Neural cell (in vitro differentiated cells): ENCODE data around the gene SGO2.

Source experiments
- POLR2AphosphoS5 ChIP-seq: IDR thresholded peaks from 2 replicates; pipeline ENCODE4 v1.6.1; 2012
- RAD21 ChIP-seq: fragments of 450-650 bp; conservative IDR thresholded peaks from 2 replicates; pipeline ENCODE4 v1.6.1; 2014; ENCODE audit warnings: antibody characterized with exemption, mild to moderate bottlenecking, moderate library complexity
- TF ChIP-seq, protein P1 (sequence below): fragments of 450-650 bp; IDR thresholded peaks from 2 replicates; pipeline ENCODE4 v1.5.1; 2014; ENCODE audit warnings: antibody characterized with exemption, mild to moderate bottlenecking, moderate library complexity; ENCODE audit not compliant: poor library complexity, severe bottlenecking
- TF ChIP-seq, protein P2 (sequence below): IDR thresholded peaks from 2 replicates; pipeline ENCODE4 v1.6.1; 2012; ENCODE audit warnings: borderline replicate concordance

GRCh38 chr2:200502196-200502595 lies 23.8 kb upstream of the SGO2 start:
- TF ChIP-seq, protein P1, sequence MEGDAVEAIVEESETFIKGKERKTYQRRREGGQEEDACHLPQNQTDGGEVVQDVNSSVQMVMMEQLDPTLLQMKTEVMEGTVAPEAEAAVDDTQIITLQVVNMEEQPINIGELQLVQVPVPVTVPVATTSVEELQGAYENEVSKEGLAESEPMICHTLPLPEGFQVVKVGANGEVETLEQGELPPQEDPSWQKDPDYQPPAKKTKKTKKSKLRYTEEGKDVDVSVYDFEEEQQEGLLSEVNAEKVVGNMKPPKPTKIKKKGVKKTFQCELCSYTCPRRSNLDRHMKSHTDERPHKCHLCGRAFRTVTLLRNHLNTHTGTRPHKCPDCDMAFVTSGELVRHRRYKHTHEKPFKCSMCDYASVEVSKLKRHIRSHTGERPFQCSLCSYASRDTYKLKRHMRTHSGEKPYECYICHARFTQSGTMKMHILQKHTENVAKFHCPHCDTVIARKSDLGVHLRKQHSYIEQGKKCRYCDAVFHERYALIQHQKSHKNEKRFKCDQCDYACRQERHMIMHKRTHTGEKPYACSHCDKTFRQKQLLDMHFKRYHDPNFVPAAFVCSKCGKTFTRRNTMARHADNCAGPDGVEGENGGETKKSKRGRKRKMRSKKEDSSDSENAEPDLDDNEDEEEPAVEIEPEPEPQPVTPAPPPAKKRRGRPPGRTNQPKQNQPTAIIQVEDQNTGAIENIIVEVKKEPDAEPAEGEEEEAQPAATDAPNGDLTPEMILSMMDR: no peak
- TF ChIP-seq, protein P2, sequence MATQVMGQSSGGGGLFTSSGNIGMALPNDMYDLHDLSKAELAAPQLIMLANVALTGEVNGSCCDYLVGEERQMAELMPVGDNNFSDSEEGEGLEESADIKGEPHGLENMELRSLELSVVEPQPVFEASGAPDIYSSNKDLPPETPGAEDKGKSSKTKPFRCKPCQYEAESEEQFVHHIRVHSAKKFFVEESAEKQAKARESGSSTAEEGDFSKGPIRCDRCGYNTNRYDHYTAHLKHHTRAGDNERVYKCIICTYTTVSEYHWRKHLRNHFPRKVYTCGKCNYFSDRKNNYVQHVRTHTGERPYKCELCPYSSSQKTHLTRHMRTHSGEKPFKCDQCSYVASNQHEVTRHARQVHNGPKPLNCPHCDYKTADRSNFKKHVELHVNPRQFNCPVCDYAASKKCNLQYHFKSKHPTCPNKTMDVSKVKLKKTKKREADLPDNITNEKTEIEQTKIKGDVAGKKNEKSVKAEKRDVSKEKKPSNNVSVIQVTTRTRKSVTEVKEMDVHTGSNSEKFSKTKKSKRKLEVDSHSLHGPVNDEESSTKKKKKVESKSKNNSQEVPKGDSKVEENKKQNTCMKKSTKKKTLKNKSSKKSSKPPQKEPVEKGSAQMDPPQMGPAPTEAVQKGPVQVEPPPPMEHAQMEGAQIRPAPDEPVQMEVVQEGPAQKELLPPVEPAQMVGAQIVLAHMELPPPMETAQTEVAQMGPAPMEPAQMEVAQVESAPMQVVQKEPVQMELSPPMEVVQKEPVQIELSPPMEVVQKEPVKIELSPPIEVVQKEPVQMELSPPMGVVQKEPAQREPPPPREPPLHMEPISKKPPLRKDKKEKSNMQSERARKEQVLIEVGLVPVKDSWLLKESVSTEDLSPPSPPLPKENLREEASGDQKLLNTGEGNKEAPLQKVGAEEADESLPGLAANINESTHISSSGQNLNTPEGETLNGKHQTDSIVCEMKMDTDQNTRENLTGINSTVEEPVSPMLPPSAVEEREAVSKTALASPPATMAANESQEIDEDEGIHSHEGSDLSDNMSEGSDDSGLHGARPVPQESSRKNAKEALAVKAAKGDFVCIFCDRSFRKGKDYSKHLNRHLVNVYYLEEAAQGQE: no peak
- TF ChIP-seq RAD21: no peak
- TF ChIP-seq POLR2AphosphoS5: no peak
